PC-9 (cell line): ENCODE data around the gene IL13RA2. TPM values are rescaled to one million over a fixed set of nuclear protein-coding genes. Genes with fewer than 3 reads are reported as not detected.

Experiments
- BruUV-seq: library from RNA; stranded (reverse); fragments of 400-500 nt; replicated peaks from 2 replicates; lab custom pipeline; 2021; lab: Mats Ljungman, UMichigan
- CTCF ChIA-PET: fragments of 300-600 bp; sonication (Branson Sonifier 250); formaldehyde crosslinking; loops from one replicate; lab custom pipeline; 2022; ENCODE audit warnings: antibody characterized with exemption; lab: Charles Lee
- POLR2A ChIA-PET: fragments of 300-600 bp; sonication (Branson Sonifier 250); formaldehyde crosslinking; loops from one replicate; lab custom pipeline; 2022; ENCODE audit warnings: antibody characterized with exemption; ENCODE audit not compliant: unreplicated experiment; lab: Charles Lee
- DNase-seq, 2 experiments: peaks; one replicate each; pipeline versions ENCODE4 v3.0.0 to v3.0.0-alpha.2; 2015 to 2022; ENCODE audit warnings: mixed read lengths in 1 of 2
- H2AFZ ChIP-seq: fragments of 200-600 bp; sonication (generic); 2 replicates; pipeline ENCODE4 v1.8.1; 2017; ENCODE audit warnings: antibody characterized with exemption
- H3F3A ChIP-seq: fragments of 200-600 bp; sonication (generic); 2 replicates; pipeline ENCODE4 v1.8.1; 2017; ENCODE audit warnings: antibody characterized with exemption, mild to moderate bottlenecking, low read depth; ENCODE audit not compliant: insufficient read depth
- H3K27ac ChIP-seq: fragments of 200-600 bp; sonication (generic); 2 replicates; pipeline ENCODE4 v1.6.1; 2016; ENCODE audit warnings: mixed run types
- H3K27me3 ChIP-seq: fragments of 200-600 bp; sonication (generic); 2 replicates; pipeline ENCODE4 v1.6.1; 2016; ENCODE audit warnings: low read depth, mixed run types; ENCODE audit not compliant: insufficient read depth
- H3K36me3 ChIP-seq: fragments of 200-600 bp; sonication (generic); 2 replicates; pipeline ENCODE4 v1.6.1; 2016; ENCODE audit warnings: low read depth, mixed run types
- H3K4me1 ChIP-seq: fragments of 200-600 bp; sonication (generic); replicated peaks from 2 replicates; pipeline ENCODE4 v1.6.1; 2016; ENCODE audit warnings: mixed run types; ENCODE audit not compliant: insufficient read depth
- H3K4me2 ChIP-seq: fragments of 200-600 bp; sonication (generic); 2 replicates; pipeline ENCODE4 v1.6.1; 2017; ENCODE audit warnings: mixed run types
- H3K4me3 ChIP-seq: fragments of 200-600 bp; sonication (generic); 2 replicates; pipeline ENCODE4 v1.6.1; 2016; ENCODE audit warnings: mixed run types
- H3K79me2 ChIP-seq: fragments of 200-600 bp; sonication (generic); 2 replicates; pipeline ENCODE4 v1.6.1; 2017; ENCODE audit warnings: low read depth, mixed run types
- H3K9me2 ChIP-seq: fragments of 200-600 bp; sonication (generic); 2 replicates; pipeline ENCODE4 v1.8.1; 2017; ENCODE audit warnings: mild to moderate bottlenecking; ENCODE audit not compliant: insufficient read depth
- H3K9me3 ChIP-seq: fragments of 200-600 bp; sonication (generic); 2 replicates; pipeline ENCODE4 v1.8.1; 2016; ENCODE audit warnings: low read depth; ENCODE audit not compliant: insufficient read depth
- H4K20me1 ChIP-seq: fragments of 200-600 bp; sonication (generic); 2 replicates; pipeline ENCODE4 v1.8.1; 2017; ENCODE audit not compliant: insufficient read depth
- EZH2 ChIP-seq: fragments of 200-600 bp; sonication (generic); IDR thresholded peaks from 2 replicates; pipeline ENCODE4 v1.8.0; 2017; ENCODE audit warnings: antibody characterized with exemption, low read depth
- intact Hi-C: fragments of 100-400 bp; cut with micrococcal nuclease; formaldehyde crosslinking; loops from one replicate; pipeline ENCODE4 v1.10.0; 2022; ENCODE audit not compliant: unreplicated experiment
- total RNA-seq: library from RNA; stranded (reverse); gene quantifications from 2 replicates; pipeline ENCODE4 v1.2.3, GENCODE V29; 2021
- TF ChIP-seq, protein P1 (sequence below): fragments of 200-600 bp; sonication (generic); conservative IDR thresholded peaks from 2 replicates; pipeline ENCODE4 v1.6.1; 2017; ENCODE audit warnings: mixed run types, antibody characterized with exemption, mild to moderate bottlenecking, moderate library complexity

Gene IL13RA2
- total RNA-seq, 1 experiment from 2014 or later = not detected

DNA sequence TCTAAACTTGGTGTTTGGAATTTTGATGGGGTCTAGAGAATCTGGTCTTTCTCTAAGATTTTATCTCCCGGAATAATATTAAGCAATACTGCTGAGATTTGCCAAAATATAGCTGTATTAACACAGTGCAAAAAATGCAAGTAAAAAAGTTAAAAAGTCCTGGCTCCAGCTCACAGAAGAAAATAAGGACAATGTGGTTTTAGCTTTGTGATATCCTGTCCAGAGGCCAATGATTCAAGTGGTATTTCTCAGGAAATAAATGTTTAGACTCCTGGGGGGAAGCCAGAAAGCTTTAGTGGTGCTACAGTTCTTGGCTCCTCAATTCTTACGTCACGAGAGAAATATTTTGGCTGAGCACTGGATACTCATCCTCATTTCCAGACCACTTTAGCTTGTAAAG, 40.9 kb upstream of the IL13RA2 start:
- Histone ChIP-seq H3K36me3 (no peaks in the 10 kb centered on the region), H3K9me3 (no peaks in the 10 kb centered on the region; the same call in 1 of the 2 replicates), H3K27ac (no peak overlapping the region), H3K4me1 (no peaks in the 10 kb centered on the region), H3F3A (no peaks in the 10 kb centered on the region), H4K20me1 (no peaks in the 10 kb centered on the region), H3K79me2 (no peaks in the 10 kb centered on the region), H2AFZ (no peak overlapping the region), H3K9me2 (no peaks in the 10 kb centered on the region), H3K4me3 (no peak overlapping the region), H3K4me2 (no peak overlapping the region), H3K27me3 (no peaks in the 10 kb centered on the region)
- no peak for DNase-seq
- BruUV-seq = no TSS peak
- ChIA-PET POLR2A (no interaction called here), CTCF (no interaction called here)
- no peak for TF ChIP-seq EZH2
- TF ChIP-seq, protein P1, sequence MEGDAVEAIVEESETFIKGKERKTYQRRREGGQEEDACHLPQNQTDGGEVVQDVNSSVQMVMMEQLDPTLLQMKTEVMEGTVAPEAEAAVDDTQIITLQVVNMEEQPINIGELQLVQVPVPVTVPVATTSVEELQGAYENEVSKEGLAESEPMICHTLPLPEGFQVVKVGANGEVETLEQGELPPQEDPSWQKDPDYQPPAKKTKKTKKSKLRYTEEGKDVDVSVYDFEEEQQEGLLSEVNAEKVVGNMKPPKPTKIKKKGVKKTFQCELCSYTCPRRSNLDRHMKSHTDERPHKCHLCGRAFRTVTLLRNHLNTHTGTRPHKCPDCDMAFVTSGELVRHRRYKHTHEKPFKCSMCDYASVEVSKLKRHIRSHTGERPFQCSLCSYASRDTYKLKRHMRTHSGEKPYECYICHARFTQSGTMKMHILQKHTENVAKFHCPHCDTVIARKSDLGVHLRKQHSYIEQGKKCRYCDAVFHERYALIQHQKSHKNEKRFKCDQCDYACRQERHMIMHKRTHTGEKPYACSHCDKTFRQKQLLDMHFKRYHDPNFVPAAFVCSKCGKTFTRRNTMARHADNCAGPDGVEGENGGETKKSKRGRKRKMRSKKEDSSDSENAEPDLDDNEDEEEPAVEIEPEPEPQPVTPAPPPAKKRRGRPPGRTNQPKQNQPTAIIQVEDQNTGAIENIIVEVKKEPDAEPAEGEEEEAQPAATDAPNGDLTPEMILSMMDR = no peak
- intact Hi-C loops = no loop called here

DNA sequence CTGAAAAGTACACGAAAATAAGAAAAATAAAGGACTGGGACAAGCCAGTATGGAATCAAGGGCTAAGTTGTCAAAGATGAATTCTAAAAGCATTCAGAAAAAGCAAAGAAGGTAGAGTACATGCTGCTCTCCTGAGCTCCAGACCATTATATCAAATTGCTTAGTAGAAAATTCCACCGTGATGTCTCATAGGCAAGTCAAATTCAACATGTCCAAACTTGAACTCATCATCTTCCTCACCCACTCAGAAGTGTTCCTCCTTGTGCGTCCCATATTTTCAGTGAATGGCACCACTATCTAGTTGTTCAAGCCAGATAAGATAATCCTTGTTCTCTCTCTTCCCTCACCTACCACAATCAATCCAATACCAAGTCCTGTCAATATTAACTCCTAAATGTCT, 37.5 kb upstream of the IL13RA2 start:
- intact Hi-C loops = no loop called here
- Histone ChIP-seq H3K79me2 (no peaks in the 10 kb centered on the region), H3K36me3 (no peaks in the 10 kb centered on the region), H3K9me2 (no peaks in the 10 kb centered on the region), H3K27ac (no peak overlapping the region), H3K4me2 (no peak overlapping the region), H2AFZ (no peak overlapping the region), H3K27me3 (no peaks in the 10 kb centered on the region), H3F3A (no peaks in the 10 kb centered on the region), H3K4me3 (no peak overlapping the region), H3K4me1 (no peaks in the 10 kb centered on the region), H4K20me1 (no peaks in the 10 kb centered on the region), H3K9me3 (no peaks in the 10 kb centered on the region)
- no TSS peak for BruUV-seq
- DNase-seq = no peak
- POLR2A ChIA-PET = no interaction called here
- CTCF ChIA-PET = no interaction called here
- TF ChIP-seq, protein P1 = no peak
- no peak for TF ChIP-seq EZH2

DNA sequence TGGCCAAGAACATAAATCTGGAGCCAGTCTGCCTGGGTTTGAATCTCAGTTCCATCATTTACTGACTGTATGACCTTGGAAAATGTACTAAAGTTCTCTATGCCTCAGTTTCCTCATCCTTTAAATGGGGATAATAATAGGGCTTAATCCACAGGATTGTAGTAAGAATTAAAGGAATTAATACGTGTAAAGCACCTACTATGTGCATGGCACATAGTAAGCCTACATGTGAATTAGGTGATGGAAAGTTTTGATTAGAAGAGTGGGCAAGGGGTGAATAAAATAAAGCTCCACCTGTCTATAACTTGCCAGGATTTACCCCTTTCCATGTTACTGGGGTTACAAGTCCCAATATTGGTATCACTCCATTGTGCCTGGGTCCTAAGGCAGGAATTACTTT, 35.8 kb upstream of the IL13RA2 start:
- ChIA-PET CTCF (no interaction called here), POLR2A (no interaction called here)
- Histone ChIP-seq H3K4me1 (no peaks in the 10 kb centered on the region), H3K9me3 (no peaks in the 10 kb centered on the region), H3K9me2 (no peaks in the 10 kb centered on the region), H3F3A (no peaks in the 10 kb centered on the region), H3K27me3 (no peaks in the 10 kb centered on the region), H3K79me2 (no peaks in the 10 kb centered on the region), H3K4me3 (no peak overlapping the region), H4K20me1 (no peaks in the 10 kb centered on the region), H3K27ac (no peak overlapping the region), H3K4me2 (no peak overlapping the region), H2AFZ (no peak overlapping the region), H3K36me3 (no peaks in the 10 kb centered on the region)
- no TSS peak for BruUV-seq
- no peak for TF ChIP-seq EZH2
- TF ChIP-seq, protein P1 = no peak
- intact Hi-C loops = no loop called here
- no peak for DNase-seq
